ENCODE measurements around the gene TFF2.
A peak's percentile ranks its signal among the peaks of the same experiment; 100 is the strongest.

The TFF2 gene

DNA sequence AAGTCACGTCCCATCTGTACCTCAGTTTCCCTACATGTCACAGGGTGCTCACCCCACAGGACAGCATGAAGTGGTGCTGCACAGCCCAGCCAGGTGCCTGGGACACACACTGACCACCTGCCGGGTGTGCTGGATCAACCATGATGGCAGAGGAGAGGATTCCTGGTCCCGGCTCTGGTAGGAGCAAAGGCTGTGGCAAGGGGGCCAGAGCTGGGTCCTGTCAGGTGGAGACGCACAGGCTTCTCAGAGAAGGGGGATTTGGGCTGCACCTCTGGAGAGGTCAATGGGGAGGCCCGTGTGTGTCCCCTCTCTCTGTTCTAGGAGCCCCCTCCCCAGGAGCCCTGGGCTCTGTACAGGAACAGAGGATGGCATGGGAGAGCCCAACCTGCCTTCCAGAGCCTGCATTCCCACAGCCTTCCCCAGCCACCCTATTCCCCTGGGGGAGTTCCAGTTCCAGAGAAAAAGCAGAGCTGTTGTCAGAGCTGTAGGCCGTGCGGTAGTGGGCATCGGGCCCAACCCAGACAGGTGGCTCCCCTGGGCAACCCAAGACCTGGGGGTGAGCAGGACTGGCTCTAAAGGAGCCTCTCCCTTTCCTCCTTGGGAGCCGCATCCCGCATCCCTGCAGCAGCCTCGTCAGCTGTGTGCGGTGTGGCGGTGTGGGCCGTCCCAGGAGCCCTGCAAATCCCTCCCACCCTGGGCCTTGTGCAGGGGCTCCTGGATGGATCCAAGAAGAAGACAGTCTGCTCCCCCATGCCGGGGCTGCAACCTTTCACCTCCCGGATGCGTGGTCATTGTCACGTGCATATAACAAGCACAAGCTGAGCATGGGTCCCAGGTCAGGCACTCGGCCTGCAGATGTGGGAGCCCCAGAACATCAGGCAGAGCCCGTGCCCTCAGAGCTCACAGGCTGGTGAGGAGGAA lies 32.7 kb downstream of the TFF2 start:
- no peak for DNase-seq

DNA sequence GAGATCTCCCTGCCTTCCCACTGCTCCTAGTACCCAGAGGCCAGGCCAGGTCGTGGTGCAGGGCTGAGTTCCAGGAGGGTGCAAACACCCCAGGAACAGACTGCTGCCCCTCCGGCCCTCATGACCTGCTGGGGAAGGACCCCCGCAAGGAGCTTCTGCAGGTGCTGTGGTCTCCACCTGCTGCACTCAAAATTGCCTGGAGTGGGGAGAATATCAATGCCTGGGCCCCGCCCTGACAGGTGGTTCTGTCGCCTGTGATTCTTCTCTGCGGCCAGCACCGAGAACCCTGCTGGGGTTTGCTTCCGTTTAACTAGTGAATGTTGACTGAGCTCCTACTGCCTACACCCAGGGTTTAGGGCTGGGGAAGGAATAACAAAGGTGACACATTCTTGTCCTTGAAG lies 33.5 kb downstream of the TFF2 start:
- no peak for DNase-seq

DNA sequence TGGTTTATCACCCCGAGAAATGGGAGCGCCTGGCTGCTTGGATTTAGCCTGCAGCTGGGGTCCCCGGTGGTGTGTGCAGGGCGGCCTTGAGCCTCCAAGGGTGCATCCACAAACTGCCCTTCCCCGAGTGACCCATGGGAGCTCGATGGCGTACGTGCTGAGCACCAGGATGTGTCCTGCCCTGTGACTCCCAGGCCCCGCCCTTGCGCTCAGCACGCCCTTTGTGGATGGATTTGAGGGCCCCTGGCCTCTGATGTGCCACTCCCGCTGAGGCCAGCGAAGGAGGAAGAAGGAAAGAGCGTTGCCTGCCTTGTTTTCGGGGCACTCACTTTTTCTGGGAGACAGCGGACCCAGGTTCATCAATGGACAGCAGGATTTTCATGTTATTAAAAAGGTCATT lies 33.9 kb downstream of the TFF2 start:
- DNase-seq: no peak

DNA sequence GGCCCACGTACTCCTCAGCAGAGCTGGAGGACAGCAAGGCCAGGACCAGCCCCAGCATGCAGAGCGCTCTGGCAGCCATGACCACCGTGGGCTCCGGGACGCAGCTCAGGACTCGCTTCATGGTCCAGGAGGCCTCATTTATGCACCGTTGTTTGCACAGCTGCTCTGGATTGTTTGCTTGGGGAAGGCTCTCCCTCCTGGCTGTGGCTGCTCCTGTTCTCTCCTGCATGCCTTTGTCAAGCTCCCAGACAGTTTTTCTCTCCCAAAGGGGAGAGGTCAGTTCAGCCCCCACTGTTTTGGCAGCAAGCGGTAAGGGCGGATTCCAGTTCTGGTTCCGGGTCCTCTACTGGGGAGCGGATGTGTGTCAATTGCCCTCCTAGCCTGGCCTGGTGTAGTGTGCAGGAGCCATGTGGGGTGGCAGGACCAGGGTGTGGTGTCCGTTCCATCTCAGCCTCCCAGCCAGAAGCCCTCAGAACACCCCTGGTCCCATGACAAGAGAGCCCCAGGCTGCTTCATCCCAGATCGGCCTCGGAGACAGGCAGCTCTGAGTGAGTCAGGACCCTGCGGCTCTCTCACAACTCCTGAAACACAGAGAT lies 35.4 kb downstream of the TFF2 start, which contains the start of gene TFF3:
Gene TFF3, minus strand, starts transcription at position 114 of the 596 bp plus-strand sequence. Its CDS starts 35 bp downstream, at position 79.
- no peak for DNase-seq

DNA sequence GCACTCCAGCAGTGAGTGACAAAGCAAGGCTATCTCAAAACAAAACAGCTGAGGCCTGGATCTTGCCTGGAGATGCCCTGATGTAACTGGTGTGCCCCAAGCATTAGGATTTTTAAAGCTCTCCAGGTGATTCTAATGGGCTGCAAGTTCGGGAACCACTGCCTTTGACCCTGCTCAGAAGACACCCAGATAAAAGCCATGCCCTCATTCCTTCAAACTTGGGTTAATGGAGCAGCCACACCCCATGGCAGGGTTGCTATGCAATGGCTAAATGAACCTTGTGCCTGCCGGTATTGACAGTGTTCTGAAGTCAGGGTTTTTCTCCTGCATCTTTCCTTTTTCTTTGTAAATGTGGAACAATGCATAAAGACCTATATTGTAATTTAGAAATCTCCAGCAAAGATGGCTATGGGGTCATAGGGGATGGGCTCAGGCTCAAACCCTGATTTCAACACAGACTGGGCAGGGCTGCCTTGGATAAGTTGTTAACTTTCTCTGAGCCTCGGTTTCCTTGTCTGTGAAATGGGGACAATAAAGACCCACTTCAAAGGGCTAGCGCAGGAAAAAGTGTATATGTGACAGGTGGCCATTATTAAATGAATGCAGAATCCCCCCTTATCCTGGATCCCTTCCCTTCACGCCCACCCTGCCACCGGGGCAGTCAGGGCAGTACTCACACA lies 36.0 kb downstream of the TFF2 start:
- DNase-seq: no peak

DNA sequence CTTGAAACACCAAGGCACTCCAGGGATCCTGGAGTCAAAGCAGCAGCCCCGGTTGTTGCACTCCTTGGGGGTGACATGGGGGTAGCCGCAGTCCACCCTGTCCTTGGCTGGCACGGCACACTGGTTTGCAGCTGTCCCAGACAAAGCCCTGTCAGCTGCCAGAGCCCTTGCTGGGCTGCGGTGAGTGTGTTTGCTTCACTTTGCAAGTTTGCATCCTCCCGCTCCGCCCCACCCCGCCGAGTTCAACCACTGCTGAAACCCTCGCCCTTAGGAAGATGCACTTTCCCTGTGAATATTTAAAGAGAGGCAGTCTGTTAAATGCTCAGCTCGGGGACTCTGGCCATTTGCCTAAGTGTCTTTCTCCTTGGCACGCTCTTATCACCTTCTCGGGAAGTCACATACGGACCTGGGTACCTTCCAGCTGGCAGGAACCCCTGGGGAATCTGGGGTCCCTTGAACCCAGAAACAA lies 37.3 kb downstream of the TFF2 start:
- DNase-seq: no peak

DNA sequence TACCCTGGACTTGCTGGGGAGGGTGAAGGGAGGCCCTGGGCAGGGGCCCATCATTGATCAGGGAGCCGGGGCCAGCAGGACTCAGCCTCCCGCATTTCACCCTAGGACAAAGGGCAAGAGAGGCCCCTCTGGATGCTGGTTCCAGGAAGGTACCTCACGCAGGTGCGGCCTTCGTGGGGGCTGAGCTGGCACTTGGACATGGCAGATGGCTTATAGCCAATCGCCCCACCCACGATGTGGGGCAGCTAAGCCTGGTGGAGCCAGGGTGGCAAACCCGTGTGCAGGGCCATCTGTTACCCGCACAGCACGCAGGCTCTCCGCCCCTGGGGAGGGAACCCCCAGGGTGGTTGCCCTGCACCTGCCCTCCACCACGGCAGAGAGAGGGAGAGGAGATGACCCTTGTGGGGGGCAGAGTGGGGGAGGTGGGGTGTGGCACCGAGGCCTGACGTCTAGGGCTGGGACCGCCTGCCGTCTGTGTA lies 38.1 kb downstream of the TFF2 start:
- no peak for DNase-seq

DNA sequence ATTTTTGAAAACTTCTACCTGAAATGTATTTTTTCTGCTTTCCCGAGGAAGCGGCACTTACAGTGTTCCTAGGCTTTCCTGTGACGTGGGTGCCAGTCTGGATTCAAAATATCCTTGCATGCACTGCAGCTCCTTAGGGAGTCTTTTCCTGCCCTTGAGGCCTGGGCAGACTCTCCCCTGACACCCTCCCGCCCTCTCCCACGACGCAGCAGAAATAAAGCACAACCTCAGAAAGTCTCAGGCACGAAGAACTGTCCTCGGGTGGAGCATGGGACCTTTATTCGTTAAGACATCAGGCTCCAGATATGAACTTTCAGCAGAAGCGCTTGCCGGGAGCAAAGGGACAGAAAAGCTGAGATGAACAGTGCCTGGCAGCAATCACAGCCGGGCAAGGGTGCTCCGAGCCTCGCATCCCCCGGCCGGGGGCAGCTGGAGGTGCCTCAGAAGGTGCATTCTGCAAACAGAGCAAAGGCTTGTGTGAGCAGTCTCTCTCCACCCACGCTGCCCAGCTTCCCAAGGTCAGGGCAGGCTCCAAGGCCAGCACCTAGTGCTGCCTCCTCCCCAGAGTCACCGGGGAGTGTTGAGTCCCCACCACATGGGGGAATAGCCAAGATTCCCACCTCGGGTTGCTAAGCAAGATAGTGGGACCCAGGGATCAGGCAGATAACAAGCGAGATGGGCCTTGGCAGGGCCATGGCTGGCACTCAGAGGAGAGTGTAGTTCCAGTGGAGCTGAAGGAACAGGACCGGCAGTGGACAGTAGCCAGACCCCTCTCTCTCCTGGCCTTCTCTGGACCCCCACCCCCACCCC lies 38.8 kb downstream of the TFF2 start:
- DNase-seq: no peak

DNA sequence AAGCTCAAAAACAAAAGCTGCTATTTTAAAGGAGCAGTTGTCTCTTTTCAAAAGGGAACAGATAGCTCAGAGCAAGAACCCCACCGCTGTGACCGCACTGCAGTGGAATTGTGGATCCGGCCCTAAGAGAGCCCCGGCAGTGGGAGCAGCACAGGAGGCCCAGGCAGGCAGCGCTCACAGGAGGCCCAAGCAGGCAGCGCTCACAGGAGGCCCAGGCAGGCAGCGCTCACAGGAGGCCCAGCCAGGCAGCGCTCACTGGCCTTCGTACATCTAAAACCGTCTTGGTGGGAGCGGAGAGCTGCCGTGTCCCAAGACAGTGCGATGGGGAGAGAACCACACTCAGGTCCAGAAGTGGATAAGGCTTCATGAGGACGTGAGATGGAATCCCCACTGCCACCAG lies 39.6 kb downstream of the TFF2 start:
- DNase-seq: no peak

DNA sequence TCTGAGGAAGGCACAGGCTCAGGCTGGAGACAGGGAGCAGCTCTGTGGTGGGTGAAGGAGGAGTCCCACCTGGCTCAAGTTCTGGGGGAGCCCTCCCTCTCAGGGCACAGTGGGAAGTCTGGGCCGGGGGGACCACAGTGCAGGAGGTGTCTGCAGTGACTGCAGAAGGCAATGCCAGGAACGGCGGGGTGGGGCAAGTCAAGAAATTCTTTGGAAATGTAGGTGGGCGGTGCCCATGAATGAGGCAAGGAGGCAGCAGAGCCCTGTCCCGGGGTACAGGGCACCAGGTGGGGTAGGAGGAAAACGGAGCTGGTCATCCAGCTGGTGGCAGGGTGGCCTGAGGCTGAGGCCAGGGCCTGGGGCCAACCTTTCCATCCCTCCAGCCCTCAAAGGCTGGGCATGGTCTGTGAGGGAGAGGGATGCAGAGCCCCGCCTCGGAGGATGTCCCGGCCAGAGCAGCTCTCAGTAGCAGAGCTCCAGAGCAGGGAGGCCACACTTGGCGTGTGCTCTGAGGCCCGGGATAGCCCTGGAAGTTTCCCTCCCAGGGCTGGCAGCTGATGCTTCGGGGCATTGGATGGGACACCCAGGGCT lies 40.3 kb downstream of the TFF2 start:
- DNase-seq: no peak

DNA sequence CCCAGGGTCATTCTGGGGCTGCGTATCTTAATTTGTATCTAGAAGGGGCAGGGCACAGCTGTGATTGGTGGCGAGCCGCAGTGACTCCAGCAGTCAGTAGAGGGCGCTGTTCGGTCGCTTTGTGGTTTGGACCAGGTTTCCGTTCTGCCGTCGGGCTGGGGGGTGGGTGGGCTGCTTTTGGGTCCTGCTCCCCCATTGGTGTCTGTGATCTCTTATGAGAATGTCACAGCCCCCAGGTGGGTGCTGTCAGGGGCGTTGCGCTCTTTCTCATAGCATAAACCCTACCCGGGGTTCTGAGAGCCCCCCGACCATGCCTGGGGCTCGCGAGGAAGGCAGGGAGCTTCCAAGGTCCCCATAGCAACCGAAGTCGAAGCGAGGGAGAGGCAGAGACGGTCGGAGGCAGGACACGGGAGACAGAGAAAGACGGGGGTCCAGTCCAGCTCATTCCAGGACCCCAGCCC lies 41.0 kb downstream of the TFF2 start:
- DNase-seq: peak; percentile 30 to 72 (median 70)

DNA sequence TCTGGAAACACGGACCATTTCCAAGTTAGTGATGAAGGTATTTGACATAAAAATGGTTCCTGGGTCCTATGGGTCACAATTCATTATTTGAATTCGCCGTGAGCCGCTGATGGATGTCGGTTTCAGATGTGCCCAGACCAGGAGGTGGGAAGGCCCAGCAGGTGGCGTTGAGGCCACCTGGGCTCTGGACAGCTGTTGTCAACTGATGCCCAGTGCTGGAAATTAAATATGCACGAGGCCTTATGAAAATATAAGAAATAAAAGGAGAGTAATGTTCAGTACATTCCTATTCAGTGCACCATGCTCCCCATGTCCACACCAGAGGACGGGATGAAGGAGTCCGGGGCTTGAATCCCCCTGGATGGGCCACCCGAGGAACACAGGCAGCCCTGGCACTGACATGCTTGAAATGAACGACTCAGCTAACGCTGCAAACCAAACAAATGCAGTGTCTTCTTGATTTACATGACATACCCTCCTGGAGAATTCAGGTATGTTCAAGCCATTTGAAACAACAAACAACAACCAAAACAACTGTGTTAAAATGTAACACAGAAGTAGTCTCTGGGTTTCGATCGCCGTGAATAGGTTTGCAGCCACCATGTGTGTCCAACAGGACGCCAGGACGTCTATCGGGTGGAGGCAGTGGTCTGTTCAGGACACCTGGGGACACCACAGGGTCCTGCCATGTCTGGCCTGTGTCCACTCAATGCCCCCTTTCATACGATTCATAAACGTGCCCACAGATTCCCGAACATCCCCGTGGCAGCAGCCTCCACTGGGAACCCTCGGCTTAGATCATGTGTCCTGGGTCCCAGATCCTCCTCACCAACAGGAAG lies 41.7 kb downstream of the TFF2 start:
- no peak for DNase-seq

DNA sequence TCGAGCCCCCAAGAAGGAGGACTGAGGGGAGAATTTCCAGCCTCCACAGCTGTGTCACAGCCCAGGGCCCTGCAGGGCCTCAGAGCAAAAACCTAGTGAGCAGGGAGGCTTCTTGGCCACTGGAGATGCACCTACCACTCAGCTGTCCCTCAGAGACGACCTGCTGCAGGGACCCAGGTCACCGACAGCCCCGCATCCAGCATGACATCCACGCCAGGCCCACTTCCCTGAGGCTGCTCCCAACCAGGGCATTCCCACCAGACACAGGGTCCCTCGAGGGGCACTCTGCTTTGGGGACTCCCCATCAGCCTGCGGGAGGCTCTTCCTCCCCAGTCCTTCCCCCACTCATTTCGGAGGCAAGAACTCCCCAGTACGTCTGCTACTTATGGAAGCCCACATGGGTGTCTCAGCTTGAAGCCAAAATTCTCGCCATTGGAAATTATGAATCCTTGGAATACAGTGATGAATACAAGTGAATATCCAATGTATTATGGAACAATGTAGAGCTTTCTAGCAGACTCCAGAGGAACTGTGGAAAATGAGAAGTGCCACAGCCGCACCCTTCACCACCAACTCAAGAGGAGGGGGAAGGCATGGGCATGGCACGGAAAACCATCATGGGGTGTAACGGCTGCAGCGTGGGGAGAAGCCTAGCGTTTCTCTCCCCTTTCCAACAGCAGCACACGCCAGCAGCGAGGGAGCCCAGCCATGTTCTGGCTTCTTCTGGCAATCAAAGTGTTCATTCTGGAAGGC lies 42.5 kb downstream of the TFF2 start:
- no peak for DNase-seq

DNA sequence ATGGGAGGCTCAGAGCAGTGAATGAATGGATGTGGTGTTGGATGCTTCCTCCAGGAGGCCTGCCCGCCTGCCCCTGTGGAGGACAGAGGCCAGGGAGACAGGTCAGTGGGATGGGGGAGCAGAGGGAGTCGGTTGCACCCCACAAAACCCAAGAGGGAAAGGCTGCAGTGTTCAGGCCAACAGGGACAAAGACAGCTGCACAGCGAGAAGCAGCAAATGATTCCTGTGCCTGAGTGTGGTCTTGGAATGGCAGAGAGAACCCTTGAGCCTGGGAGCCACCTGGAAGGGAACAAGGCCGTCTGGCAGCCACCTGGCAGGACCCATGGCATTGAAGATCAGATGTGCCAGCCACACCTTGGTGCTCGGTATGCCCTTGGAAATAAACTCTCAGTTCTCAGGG lies 43.7 kb downstream of the TFF2 start:
- no peak for DNase-seq

DNA sequence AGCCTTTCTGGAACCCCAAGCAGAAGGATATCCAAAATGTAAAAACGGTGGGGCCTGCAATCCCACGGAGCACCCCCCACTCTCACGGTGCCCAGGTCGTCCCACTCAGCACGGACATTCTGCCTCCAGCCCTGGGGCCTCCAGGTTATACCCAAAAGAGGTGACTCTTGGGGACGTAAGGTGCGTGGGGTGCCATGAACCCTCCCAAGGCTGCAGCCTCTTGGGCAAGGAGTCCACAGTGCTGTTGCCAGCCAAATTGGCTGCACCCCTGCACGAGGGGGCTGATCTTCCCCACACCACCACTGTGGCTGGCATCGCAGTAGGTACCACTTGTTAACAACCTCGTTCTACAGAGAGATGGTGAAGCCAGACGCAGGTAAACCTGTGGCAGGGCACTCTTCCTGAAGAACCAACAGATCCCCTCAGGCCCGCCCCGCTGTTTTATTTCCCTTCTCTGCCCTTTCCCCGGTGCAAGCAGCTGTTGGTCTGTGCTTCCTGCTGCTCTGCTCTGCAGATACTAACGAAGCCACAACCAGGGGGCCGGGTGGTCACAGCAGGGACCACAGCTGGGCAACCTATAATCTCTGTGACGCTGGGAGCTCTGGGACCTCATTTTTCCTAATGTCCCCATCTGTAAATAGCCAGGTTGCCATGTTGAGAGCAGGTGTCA lies 44.3 kb downstream of the TFF2 start:
- no peak for DNase-seq

DNA sequence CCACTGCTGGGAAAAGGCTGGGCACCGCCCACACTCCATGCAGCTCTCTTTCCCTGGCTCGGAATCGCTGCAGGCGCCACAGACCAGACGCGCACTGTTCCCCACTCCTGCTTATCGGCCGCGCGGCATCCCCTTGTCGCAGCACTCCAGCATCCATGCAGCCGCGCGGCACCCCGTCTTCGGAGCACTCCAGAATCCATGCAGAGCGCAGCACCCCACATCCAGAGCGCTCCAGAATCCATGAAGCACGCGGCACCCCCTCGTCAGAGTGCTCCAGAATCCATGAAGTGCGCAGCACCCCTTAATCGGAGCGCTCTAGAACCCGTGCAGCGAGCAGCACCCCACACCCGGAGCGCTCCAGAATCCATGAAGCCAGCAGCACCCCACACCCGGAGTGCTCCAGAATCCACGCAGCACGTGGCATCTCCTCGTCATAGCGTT lies 45.1 kb downstream of the TFF2 start:
- no peak for DNase-seq

DNA sequence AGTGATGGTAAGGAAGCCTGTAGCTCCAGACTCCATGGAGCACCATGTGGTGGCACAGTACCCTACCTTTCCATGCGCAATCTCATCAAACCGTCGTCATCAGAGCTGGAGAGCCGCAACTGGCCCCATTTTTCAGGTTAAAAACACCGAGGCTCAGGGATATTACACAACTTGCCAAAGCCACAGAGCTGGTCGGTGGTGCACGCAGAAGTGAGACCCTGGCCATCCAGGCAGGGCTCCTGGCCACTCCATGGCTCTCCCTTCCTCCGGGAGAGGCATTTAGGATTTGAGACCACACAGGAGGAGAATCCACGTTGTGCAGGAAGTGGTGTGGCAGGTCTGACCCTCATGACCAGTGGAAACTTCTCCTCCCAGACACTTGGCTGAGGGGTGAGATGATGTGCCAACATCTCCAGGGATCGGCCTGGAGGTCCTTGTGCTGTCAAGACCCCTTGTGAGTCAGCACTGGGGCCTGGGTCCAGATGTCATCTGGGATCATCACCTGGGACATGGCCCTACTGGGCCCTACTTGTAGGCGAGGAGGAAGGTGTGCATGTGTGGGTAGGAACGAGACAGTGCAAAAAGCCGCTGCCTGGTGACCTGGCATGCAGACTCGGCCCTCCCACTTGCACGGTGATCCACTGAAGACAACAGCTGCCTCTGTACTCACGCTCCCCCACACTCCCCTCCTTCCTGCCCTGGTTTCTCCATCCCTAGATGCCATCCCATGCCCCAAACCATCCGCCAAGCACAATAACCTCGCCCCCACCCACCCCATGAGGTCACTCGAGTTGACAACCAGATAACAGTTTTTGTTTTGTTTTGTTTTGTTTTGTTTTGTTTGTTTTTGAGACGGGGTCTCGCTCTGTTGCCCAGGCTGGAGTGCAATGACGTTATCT lies 46.0 kb downstream of the TFF2 start:
- DNase-seq: no peak

DNA sequence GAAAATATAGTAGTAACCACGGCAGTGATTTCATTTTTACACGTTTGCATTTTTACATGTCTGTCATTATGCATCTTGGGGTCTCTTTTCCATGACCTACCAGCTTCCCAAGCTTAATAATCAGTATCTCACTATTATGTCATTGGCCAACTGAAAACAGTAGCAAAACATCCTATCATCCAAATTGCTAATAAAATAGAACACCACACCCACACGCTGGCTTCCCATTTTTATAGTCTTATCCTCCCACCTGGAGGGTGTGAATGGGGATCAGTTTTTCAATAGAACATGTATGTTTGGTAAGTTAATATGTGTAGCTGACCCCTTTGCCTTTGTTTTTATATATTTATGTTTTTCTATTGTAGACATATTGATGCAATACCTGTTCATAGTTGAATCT lies 47.4 kb downstream of the TFF2 start:
- no peak for DNase-seq

DNA sequence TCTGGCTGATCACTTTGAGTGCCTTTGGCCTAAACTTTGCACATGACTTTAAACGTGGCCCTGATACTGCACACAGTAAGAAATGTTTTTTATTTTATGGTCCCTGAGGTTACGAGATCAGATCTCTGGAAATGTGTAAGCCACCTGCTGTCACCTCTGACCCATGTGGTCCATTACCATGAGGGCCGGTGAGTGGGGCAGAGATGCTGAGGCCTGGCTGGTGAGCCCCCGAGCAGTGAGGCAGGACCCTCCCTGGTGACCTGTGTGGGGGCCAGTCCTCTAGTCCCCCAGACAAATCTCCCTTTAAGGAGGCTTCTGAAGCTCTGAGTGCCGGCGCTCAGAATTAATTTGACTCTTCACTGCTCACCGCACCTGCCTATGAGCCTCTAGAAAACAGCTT lies 48.0 kb downstream of the TFF2 start:
- DNase-seq: no peak
